ENCODE data around the gene LRRC4C. TPM values are rescaled to one million over a fixed set of nuclear protein-coding genes. Genes with fewer than 3 reads are reported as not detected.

LRRC4C gene
- polyA plus RNA-seq, 1 donor from 2014 or later, result 24.3 TPM

DNA sequence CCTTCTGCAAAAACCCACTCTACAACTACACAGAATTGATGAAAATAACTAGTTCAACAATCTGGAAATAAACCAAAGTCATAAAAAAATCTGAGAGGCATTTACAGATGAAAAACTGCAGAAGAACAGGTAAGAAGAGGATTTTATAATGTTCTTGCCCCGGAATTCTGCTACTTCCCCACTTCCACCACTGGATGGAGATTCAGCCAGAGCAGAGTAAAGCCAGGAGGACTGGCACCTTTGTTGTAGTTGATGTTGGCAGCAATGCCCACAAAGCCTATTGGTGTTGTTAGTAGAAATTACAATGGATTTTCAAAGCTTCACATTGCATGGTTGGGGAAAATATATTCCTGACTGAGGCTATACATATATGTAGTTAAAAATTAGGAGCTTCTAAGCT lies 640.2 kb downstream of the LRRC4C start:
- TF ChIP-seq EP300 (conservative IDR thresholded peaks at IDR 0.05; ENCODE audit: poor library complexity, severe bottlenecking) (no peak), POLR2AphosphoS5 (IDR thresholded peaks at IDR 0.05) (no peak), SMC3 (conservative IDR thresholded peaks at IDR 0.05; ENCODE audit: poor library complexity) (no peak), RAD21 (conservative IDR thresholded peaks at IDR 0.05) (no peak), MXI1 (conservative IDR thresholded peaks at IDR 0.05; ENCODE audit: poor library complexity, severe bottlenecking) (no peak), EZH2 (IDR thresholded peaks at IDR 0.05; ENCODE audit: borderline replicate concordance, insufficient read depth, low read length, poor library complexity, severe bottlenecking) (no peak), TAF1 (IDR thresholded peaks at IDR 0.05; ENCODE audit: low read depth) (no peak)
- TF ChIP-seq, protein P1, sequence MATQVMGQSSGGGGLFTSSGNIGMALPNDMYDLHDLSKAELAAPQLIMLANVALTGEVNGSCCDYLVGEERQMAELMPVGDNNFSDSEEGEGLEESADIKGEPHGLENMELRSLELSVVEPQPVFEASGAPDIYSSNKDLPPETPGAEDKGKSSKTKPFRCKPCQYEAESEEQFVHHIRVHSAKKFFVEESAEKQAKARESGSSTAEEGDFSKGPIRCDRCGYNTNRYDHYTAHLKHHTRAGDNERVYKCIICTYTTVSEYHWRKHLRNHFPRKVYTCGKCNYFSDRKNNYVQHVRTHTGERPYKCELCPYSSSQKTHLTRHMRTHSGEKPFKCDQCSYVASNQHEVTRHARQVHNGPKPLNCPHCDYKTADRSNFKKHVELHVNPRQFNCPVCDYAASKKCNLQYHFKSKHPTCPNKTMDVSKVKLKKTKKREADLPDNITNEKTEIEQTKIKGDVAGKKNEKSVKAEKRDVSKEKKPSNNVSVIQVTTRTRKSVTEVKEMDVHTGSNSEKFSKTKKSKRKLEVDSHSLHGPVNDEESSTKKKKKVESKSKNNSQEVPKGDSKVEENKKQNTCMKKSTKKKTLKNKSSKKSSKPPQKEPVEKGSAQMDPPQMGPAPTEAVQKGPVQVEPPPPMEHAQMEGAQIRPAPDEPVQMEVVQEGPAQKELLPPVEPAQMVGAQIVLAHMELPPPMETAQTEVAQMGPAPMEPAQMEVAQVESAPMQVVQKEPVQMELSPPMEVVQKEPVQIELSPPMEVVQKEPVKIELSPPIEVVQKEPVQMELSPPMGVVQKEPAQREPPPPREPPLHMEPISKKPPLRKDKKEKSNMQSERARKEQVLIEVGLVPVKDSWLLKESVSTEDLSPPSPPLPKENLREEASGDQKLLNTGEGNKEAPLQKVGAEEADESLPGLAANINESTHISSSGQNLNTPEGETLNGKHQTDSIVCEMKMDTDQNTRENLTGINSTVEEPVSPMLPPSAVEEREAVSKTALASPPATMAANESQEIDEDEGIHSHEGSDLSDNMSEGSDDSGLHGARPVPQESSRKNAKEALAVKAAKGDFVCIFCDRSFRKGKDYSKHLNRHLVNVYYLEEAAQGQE (IDR thresholded peaks at IDR 0.05; ENCODE audit: borderline replicate concordance), result no peak
- TF ChIP-seq, protein P2, sequence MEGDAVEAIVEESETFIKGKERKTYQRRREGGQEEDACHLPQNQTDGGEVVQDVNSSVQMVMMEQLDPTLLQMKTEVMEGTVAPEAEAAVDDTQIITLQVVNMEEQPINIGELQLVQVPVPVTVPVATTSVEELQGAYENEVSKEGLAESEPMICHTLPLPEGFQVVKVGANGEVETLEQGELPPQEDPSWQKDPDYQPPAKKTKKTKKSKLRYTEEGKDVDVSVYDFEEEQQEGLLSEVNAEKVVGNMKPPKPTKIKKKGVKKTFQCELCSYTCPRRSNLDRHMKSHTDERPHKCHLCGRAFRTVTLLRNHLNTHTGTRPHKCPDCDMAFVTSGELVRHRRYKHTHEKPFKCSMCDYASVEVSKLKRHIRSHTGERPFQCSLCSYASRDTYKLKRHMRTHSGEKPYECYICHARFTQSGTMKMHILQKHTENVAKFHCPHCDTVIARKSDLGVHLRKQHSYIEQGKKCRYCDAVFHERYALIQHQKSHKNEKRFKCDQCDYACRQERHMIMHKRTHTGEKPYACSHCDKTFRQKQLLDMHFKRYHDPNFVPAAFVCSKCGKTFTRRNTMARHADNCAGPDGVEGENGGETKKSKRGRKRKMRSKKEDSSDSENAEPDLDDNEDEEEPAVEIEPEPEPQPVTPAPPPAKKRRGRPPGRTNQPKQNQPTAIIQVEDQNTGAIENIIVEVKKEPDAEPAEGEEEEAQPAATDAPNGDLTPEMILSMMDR (IDR thresholded peaks at IDR 0.05; ENCODE audit: poor library complexity, severe bottlenecking), result no peak
- no peak overlapping the region for H2AFZ ChIP-seq (ENCODE audit: low read depth, low read length)
- no peak overlapping the region for H3K27ac ChIP-seq (ENCODE audit: low read length)
- H4K20me1 ChIP-seq (ENCODE audit: insufficient read depth), result no peaks in the 10 kb centered on the region
- no peaks in the 10 kb centered on the region for H3K9me3 ChIP-seq (ENCODE audit: low read length)
- H3F3A ChIP-seq (ENCODE audit: insufficient read depth, low read length, poor library complexity, severe bottlenecking), result no peaks in the 10 kb centered on the region
- no peaks in the 10 kb centered on the region for H3K79me2 ChIP-seq (replicated peaks; ENCODE audit: insufficient read depth, low read length)
- no peak overlapping the region for H3K9ac ChIP-seq (ENCODE audit: low read length)
- H3K4me2 ChIP-seq (ENCODE audit: low read length), result no peak overlapping the region
- no peaks in the 10 kb centered on the region for H3K36me3 ChIP-seq (ENCODE audit: insufficient read depth, low read length)
- no peaks in the 10 kb centered on the region for H3K27me3 ChIP-seq (ENCODE audit: insufficient read depth, low read depth, low read length)
- H3K9me2 ChIP-seq (ENCODE audit: insufficient read depth, low read length), result no peaks in the 10 kb centered on the region
- no peak overlapping the region for H3K4me3 ChIP-seq (ENCODE audit: low read length)

DNA sequence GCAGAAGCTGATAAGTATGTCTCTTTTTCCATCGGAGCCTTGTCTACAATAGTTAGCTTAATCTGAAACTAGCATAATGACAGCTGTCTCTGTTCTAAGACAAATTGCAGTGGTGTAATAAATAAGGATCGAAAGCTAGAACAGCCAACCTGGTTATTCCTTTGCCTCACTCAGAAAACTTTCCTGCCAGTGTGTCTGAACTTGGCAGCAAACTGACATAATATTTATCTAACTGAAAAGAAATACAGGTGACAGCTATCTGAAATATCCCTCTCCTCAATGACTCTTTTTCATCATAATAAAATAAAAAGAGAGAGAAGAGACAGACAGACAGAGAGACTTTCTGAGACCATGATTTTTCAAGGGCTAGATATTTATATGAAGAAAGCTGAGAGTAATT lies 642.5 kb downstream of the LRRC4C start:
- no peaks in the 10 kb centered on the region for H3K9me3 ChIP-seq (ENCODE audit: low read length)
- H3K4me3 ChIP-seq (ENCODE audit: low read length), result no peak overlapping the region
- no peaks in the 10 kb centered on the region for H3K27me3 ChIP-seq (ENCODE audit: insufficient read depth, low read depth, low read length)
- no peaks in the 10 kb centered on the region for H3K79me2 ChIP-seq (replicated peaks; ENCODE audit: insufficient read depth, low read length)
- no peaks in the 10 kb centered on the region for H4K20me1 ChIP-seq (ENCODE audit: insufficient read depth)
- H2AFZ ChIP-seq (ENCODE audit: low read depth, low read length), result no peak overlapping the region
- no peak overlapping the region for H3K27ac ChIP-seq (ENCODE audit: low read length)
- TF ChIP-seq, protein P1 (IDR thresholded peaks at IDR 0.05; ENCODE audit: borderline replicate concordance), result no peak
- TF ChIP-seq MXI1 (conservative IDR thresholded peaks at IDR 0.05; ENCODE audit: poor library complexity, severe bottlenecking), result no peak
- TF ChIP-seq EZH2 (IDR thresholded peaks at IDR 0.05; ENCODE audit: borderline replicate concordance, insufficient read depth, low read length, poor library complexity, severe bottlenecking), result no peak
- TF ChIP-seq EP300 (conservative IDR thresholded peaks at IDR 0.05; ENCODE audit: poor library complexity, severe bottlenecking), result peak; percentile 93
- TF ChIP-seq RAD21 (conservative IDR thresholded peaks at IDR 0.05), result no peak
- no peak for TF ChIP-seq SMC3 (conservative IDR thresholded peaks at IDR 0.05; ENCODE audit: poor library complexity)
- TF ChIP-seq, protein P2 (IDR thresholded peaks at IDR 0.05; ENCODE audit: poor library complexity, severe bottlenecking), result no peak
- TF ChIP-seq TAF1 (IDR thresholded peaks at IDR 0.05; ENCODE audit: low read depth), result no peak
- TF ChIP-seq POLR2AphosphoS5 (IDR thresholded peaks at IDR 0.05), result peak; percentile 75
- H3K9me2 ChIP-seq (ENCODE audit: insufficient read depth, low read length), result no peaks in the 10 kb centered on the region
- no peak overlapping the region for H3K4me2 ChIP-seq (ENCODE audit: low read length)
- H3F3A ChIP-seq (ENCODE audit: insufficient read depth, low read length, poor library complexity, severe bottlenecking), result no peaks in the 10 kb centered on the region
- no peak overlapping the region for H3K9ac ChIP-seq (ENCODE audit: low read length)
- H3K36me3 ChIP-seq (ENCODE audit: insufficient read depth, low read length), result no peaks in the 10 kb centered on the region

Measured in neural cell (in vitro differentiated cells).